Activated CD4-positive, alpha-beta memory T cell treated with anti-CD3 and anti-CD28 coated beads, Interleukin-2, amount 10 ng/mL, durations not matched to agents 7 days and 5 days (primary cell): ENCODE data around the gene QPCTL. TPM values are rescaled to one million over a fixed set of nuclear protein-coding genes. Genes with fewer than 3 reads are reported as not detected.
"Not testable (repeated sequence)": the region's sequence is repeated elsewhere in the genome, so short reads cannot be mapped to it uniquely, and the experiment has no call there.

Source experiments
- CTCF ChIA-PET: fragments of 350-600 bp; sonication (Branson Sonifier 250); formaldehyde crosslinking; loops from one replicate; lab custom pipeline; 2021; ENCODE audit warnings: antibody characterized with exemption, inconsistent platforms; lab: Charles Lee
- POLR2A ChIA-PET: fragments of 350-600 bp; sonication (Branson Sonifier 250); formaldehyde crosslinking; loops from one replicate; lab custom pipeline; 2021; ENCODE audit warnings: antibody characterized with exemption; lab: Charles Lee
- DNase-seq: peaks from one replicate; pipeline ENCODE4 v3.0.0-alpha.2; 2020
- H3K27ac Mint-ChIP-seq: one replicate; pipeline ENCODE4 v1.8.0; 2021; ENCODE audit warnings: mild to moderate bottlenecking, mixed read lengths
- H3K27me3 Mint-ChIP-seq: one replicate; pipeline ENCODE4 v1.8.0; 2021; ENCODE audit warnings: mixed read lengths
- H3K36me3 Mint-ChIP-seq: one replicate; pipeline ENCODE4 v1.8.0; 2021; ENCODE audit warnings: low read depth, mixed read lengths
- H3K4me1 Mint-ChIP-seq: one replicate; pipeline ENCODE4 v1.8.0; 2021; ENCODE audit warnings: mixed read lengths
- H3K4me3 Mint-ChIP-seq: one replicate; pipeline ENCODE4 v1.8.0; 2021; ENCODE audit warnings: mild to moderate bottlenecking, mixed read lengths
- H3K9me3 Mint-ChIP-seq: one replicate; pipeline ENCODE4 v1.8.0; 2021; ENCODE audit warnings: mixed read lengths
- total RNA-seq, 2 experiments: library from RNA; stranded (reverse); gene quantifications; one replicate each; pipeline ENCODE4 v1.2.3, GENCODE V29; 2021

The QPCTL gene
- total RNA-seq, 2 experiments from 2014 or later, result 9.1 to 11.9 TPM

- Mint-ChIP-seq H3K27me3 (no peaks in the 10 kb centered on the region), H3K4me1 (peaks cover 34% of the 10 kb centered on the region), H3K36me3 (peaks cover 3% of the 10 kb centered on the region), H3K9me3 (no peaks in the 10 kb centered on the region), H3K27ac (peak overlapping the region; percentile 79), H3K4me3 (peak overlapping the region; percentile 94)
- CTCF ChIA-PET, result interaction anchor here (1.5 to 4.3 kb wide), 5 partner anchors 10 to 87 kb away, joined by 9 to 24 read pairs (median 14); partner anchors contain the start of genes QPCTL, SIX5 and SNRPD2
- POLR2A ChIA-PET, result interaction anchor here (1.0 to 3.2 kb wide), 10 partner anchors 9 to 134 kb away, joined by 3 to 27 read pairs (median 3); partner anchors contain the start of genes DMWD, QPCTL and SIX5
- no peak for DNase-seq
Measured at GRCh38 chr19:45729800-45730290, 37.4 kb downstream of the QPCTL start.

- peaks cover 34% of the 10 kb centered on the region for H3K4me1 Mint-ChIP-seq
- POLR2A ChIA-PET, result interaction anchor here (0.6 to 3.2 kb wide), 13 partner anchors 10 to 263 kb away, joined by 3 to 27 read pairs (median 3); partner anchors contain the start of genes QPCTL and SIX5
- DNase-seq, result peak; percentile 97
- H3K4me3 Mint-ChIP-seq, result peak within 1 kb of the TSS; percentile 94
- H3K27ac Mint-ChIP-seq, result peak within 1 kb of the TSS; percentile 79
- no peaks in the 10 kb centered on the region for H3K9me3 Mint-ChIP-seq
- H3K36me3 Mint-ChIP-seq, result peaks cover 3% of the 10 kb centered on the region
- no peaks in the 10 kb centered on the region for H3K27me3 Mint-ChIP-seq
- CTCF ChIA-PET, result interaction anchor here (1.0 to 4.3 kb wide), 9 partner anchors 10 to 133 kb away, joined by 3 to 24 read pairs (median 9); partner anchors contain the start of genes DMWD, FOXA3, QPCTL and SIX5
Measured at GRCh38 chr19:45730368-45731288, 38.2 kb downstream of the QPCTL start, which contains the start of gene FBXO46. TSS of gene FBXO46 (minus strand) at chr19:45730896. CDS start at chr19:45713495, 17,401 bp downstream.

GRCh38 chr19:45733160-45733810, 40.8 kb downstream of the QPCTL start, which contains the start of gene MEIOSIN:
TSS of gene MEIOSIN (plus strand) at chr19:45733439. CDS start at chr19:45735377, 1,938 bp downstream.
- Mint-ChIP-seq H3K4me1 (peaks cover 21% of the 10 kb centered on the region), H3K27me3 (no peaks in the 10 kb centered on the region), H3K27ac (no peak within 1 kb of the TSS), H3K36me3 (peaks cover under 1% of the 10 kb centered on the region), H3K9me3 (no peaks in the 10 kb centered on the region), H3K4me3 (no peak within 1 kb of the TSS)
- no peak for DNase-seq
- ChIA-PET CTCF (interaction anchor here (1.0 to 4.3 kb wide), 2 partner anchors 36 to 37 kb away, joined by 7 to 24 read pairs; partner anchors contain the start of gene SIX5), POLR2A (no interaction called here)

- H3K9me3 Mint-ChIP-seq, result no peaks in the 10 kb centered on the region
- no peak overlapping the region for H3K27ac Mint-ChIP-seq
- POLR2A ChIA-PET, result interaction anchor here (0.9 kb wide), 1 partner anchor 9 kb away, joined by 3 read pairs; the partner anchor contains the start of gene FBXO46
- DNase-seq, result no peak
- peaks cover 10% of the 10 kb centered on the region for H3K27me3 Mint-ChIP-seq
- no peaks in the 10 kb centered on the region for H3K36me3 Mint-ChIP-seq
- H3K4me3 Mint-ChIP-seq, result no peak overlapping the region
- CTCF ChIA-PET, result interaction anchor here (0.5 kb wide), 1 partner anchor 10 kb away, joined by 5 read pairs; no protein-coding TSS in a partner anchor
- no peaks in the 10 kb centered on the region for H3K4me1 Mint-ChIP-seq
Measured at GRCh38 chr19:45739498-45740439, 47.3 kb downstream of the QPCTL start.

GRCh38 chr19:45742969-45743368, 50.5 kb downstream of the QPCTL start:
- ChIA-PET POLR2A (interaction anchor here (1.4 kb wide), 1 partner anchor 12 kb away, joined by 3 read pairs; no protein-coding TSS in a partner anchor), CTCF (no interaction called here)
- Mint-ChIP-seq H3K9me3 (no peaks in the 10 kb centered on the region), H3K4me3 (no peak overlapping the region), H3K4me1 (no peaks in the 10 kb centered on the region), H3K36me3 (no peaks in the 10 kb centered on the region), H3K27ac (no peak overlapping the region), H3K27me3 (peaks cover 24% of the 10 kb centered on the region)
- DNase-seq, result no peak

GRCh38 chr19:45745606-45746005, 53.1 kb downstream of the QPCTL start:
- Mint-ChIP-seq H3K9me3 (no peaks in the 10 kb centered on the region), H3K36me3 (no peaks in the 10 kb centered on the region), H3K27me3 (peaks cover 23% of the 10 kb centered on the region), H3K4me3 (no peak overlapping the region), H3K4me1 (no peaks in the 10 kb centered on the region), H3K27ac (no peak overlapping the region)
- ChIA-PET CTCF (no interaction called here), POLR2A (no interaction called here)
- no peak for DNase-seq

GRCh38 chr19:45746866-45747265, 54.4 kb downstream of the QPCTL start:
- no peaks in the 10 kb centered on the region for H3K9me3 Mint-ChIP-seq
- POLR2A ChIA-PET, result no interaction called here

GRCh38 chr19:45747513-45747912, 55.0 kb downstream of the QPCTL start:
- Mint-ChIP-seq H3K9me3 (no peaks in the 10 kb centered on the region), H3K36me3 (no peaks in the 10 kb centered on the region), H3K4me3 (no peak overlapping the region), H3K27me3 (peaks cover 20% of the 10 kb centered on the region), H3K27ac (no peak overlapping the region), H3K4me1 (no peaks in the 10 kb centered on the region)
- ChIA-PET POLR2A (no interaction called here), CTCF (no interaction called here)
- no peak for DNase-seq

More at GRCh38 chr19:45746866-45747265, 54.4 kb downstream of the QPCTL start:
- DNase-seq, result no peak
- no peaks in the 10 kb centered on the region for H3K36me3 Mint-ChIP-seq
- H3K27ac Mint-ChIP-seq, result no peak overlapping the region
- no peaks in the 10 kb centered on the region for H3K4me1 Mint-ChIP-seq
- CTCF ChIA-PET, result no interaction called here
- peaks cover 23% of the 10 kb centered on the region for H3K27me3 Mint-ChIP-seq
- no peak overlapping the region for H3K4me3 Mint-ChIP-seq

GRCh38 chr19:45751483-45751882, 59.0 kb downstream of the QPCTL start:
- POLR2A ChIA-PET, H3K27ac Mint-ChIP-seq, H3K27me3 Mint-ChIP-seq, H3K9me3 Mint-ChIP-seq, DNase-seq, H3K4me1 Mint-ChIP-seq, CTCF ChIA-PET, H3K4me3 Mint-ChIP-seq, H3K36me3 Mint-ChIP-seq: not testable (repeated sequence)

- H3K4me3 Mint-ChIP-seq, result no peak overlapping the region
- no peaks in the 10 kb centered on the region for H3K9me3 Mint-ChIP-seq
- DNase-seq, result no peak
- no peak overlapping the region for H3K27ac Mint-ChIP-seq
- POLR2A ChIA-PET, result no interaction called here
- CTCF ChIA-PET, result interaction anchor here (0.9 kb wide), 1 partner anchor 18 kb away, joined by 3 read pairs; no protein-coding TSS in a partner anchor
- no peaks in the 10 kb centered on the region for H3K4me1 Mint-ChIP-seq
- H3K27me3 Mint-ChIP-seq, result peaks cover 1% of the 10 kb centered on the region
- no peaks in the 10 kb centered on the region for H3K36me3 Mint-ChIP-seq
Measured at GRCh38 chr19:45752639-45753038, 60.2 kb downstream of the QPCTL start.

GRCh38 chr19:45753548-45753947, 61.1 kb downstream of the QPCTL start:
- Mint-ChIP-seq H3K9me3 (no peaks in the 10 kb centered on the region), H3K4me3 (no peak overlapping the region), H3K27ac (no peak overlapping the region), H3K36me3 (no peaks in the 10 kb centered on the region), H3K4me1 (no peaks in the 10 kb centered on the region), H3K27me3 (no peaks in the 10 kb centered on the region)
- DNase-seq, result no peak
- POLR2A ChIA-PET, result no interaction called here
- CTCF ChIA-PET, result interaction anchor here (0.9 kb wide), 1 partner anchor 63 kb away, joined by 5 read pairs; no protein-coding TSS in a partner anchor
